Esophagus squamous epithelium (tissue), 5 donors: Measurements from ENCODE around the gene ATP6V0E2. TPM values are rescaled to one million over a fixed set of nuclear protein-coding genes. Genes with fewer than 3 reads are reported as not detected.

ENCODE experiments used
- DNase-seq: peaks from one replicate; lab custom pipeline; 2025; lab: John Stamatoyannopoulos, UW
- H3K27ac ChIP-seq, 4 donors: fragments of 200-600 bp; sonication (generic); one replicate each; pipeline ENCODE4 v1.5.1; 2016 to 2019; ENCODE audit warnings: mild to moderate bottlenecking in 1 of 4
- H3K27me3 ChIP-seq, 4 donors: fragments of 200-600 bp; sonication (generic); 1 replicate in 3 of 4; 2 replicates in 1 of 4; pipeline versions ENCODE4 v1.5.1 to v1.6.0; 2017 to 2021; ENCODE audit warnings: antibody characterized with exemption in 1 of 4
- H3K36me3 ChIP-seq, 3 donors: fragments of 200-600 bp; sonication (generic); one replicate each; pipeline ENCODE4 v1.5.1; 2016 to 2019
- H3K4me1 ChIP-seq, 3 donors: fragments of 200-600 bp; sonication (generic); one replicate each; pipeline ENCODE4 v1.5.1; 2017 to 2019
- H3K4me3 ChIP-seq, 4 donors: fragments of 200-600 bp; sonication (generic); 1 replicate in 3 of 4; 2 replicates in 1 of 4; pipeline ENCODE4 v1.5.1; 2016 to 2019; ENCODE audit warnings: mild to moderate bottlenecking in 2 of 4, moderate library complexity in 1 of 4
- H3K9me3 ChIP-seq, 3 donors: fragments of 200-600 bp; sonication (generic); one replicate each; pipeline ENCODE4 v1.5.1; 2016 to 2019
- CTCF ChIP-seq, 6 experiments: fragments of 450-650 bp in 4 of 6; fragments of 200-600 bp in 2 of 6; sonication (generic) in 2 of 6; IDR thresholded peaks; one replicate each; pipeline ENCODE4 v1.5.1; 2016 to 2019; ENCODE audit warnings: antibody characterized with exemption in 6 of 6, mild to moderate bottlenecking in 4 of 6, moderate library complexity in 4 of 6
- POLR2A ChIP-seq, 4 donors: fragments of 450-650 bp; IDR thresholded peaks; one replicate each; pipeline ENCODE4 v1.6.1; 2017; ENCODE audit warnings: antibody characterized with exemption in 4 of 4, mild to moderate bottlenecking in 4 of 4, moderate library complexity in 3 of 4
- WGBS, 2 donors: methylation state at CpG; one replicate each; pipeline ENCODE4 v1.1.5; 2018; 5-methylcytosine and 5-hydroxymethylcytosine counted together
- intact Hi-C: fragments of 100-400 bp; cut with DNase I; formaldehyde crosslinking; loops from one replicate; pipeline ENCODE4 v1.15.0; 2022
- total RNA-seq, 4 donors: library from RNA; depleted of rRNA; stranded (reverse); fragments of >200 nt; gene quantifications; one replicate each; pipeline ENCODE4 v1.1.0, GENCODE V29; 2016
- donor health status: DM: yes; HTN: yes; CAD: no.

The ATP6V0E2 gene
- total RNA-seq, 4 donors from 2014 or later, result 5.1 to 22.9 (median 8.2) TPM

DNA sequence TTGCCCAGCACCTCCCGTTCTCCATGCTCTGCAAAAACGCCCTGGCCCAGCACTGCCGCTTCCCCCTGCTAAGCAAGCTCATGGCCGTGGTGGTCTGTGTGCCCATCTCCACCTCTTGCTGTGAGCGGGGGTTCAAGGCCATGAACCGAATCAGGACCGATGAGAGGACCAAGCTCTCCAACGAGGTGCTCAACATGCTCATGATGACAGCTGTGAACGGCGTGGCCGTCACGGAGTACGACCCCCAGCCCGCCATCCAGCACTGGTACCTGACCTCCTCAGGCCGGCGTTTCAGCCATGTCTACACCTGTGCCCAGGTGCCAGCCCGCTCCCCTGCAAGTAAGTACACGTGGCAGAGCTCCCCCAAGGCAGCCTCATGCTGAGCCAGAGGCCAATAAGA lies 11.6 kb upstream of the ATP6V0E2 start:
- Histone ChIP-seq H3K9me3 (no peaks in the 10 kb centered on the region), H3K27ac (no peak overlapping the region), H3K36me3 (peaks cover 0 to 80% (median 13%) of the 10 kb centered on the region in 3 donors), H3K27me3 (no peaks in the 10 kb centered on the region), H3K4me1 (peaks cover 0 to 7% (median 0%) of the 10 kb centered on the region in 3 donors), H3K4me3 (no peak overlapping the region)
- intact Hi-C loops, result no loop called here
- no peak for DNase-seq
- TF ChIP-seq POLR2A (IDR thresholded peaks at IDR 0.05), result no peak
- TF ChIP-seq CTCF (IDR thresholded peaks at IDR 0.05), result no peak
- WGBS, 2 donors, result 96% methylated on average over 4 of the region's 18 CpGs; no CpG with 5 or more reads in 1 of the 2 donors

- peaks cover 0 to 80% (median 13%) of the 10 kb centered on the region in 3 donors for H3K36me3 ChIP-seq
- DNase-seq, result no peak
- TF ChIP-seq CTCF (IDR thresholded peaks at IDR 0.05) (no peak), POLR2A (IDR thresholded peaks at IDR 0.05) (no peak)
- intact Hi-C loops, result no loop called here
- H3K4me1 ChIP-seq, result peaks cover 0 to 13% (median 2%) of the 10 kb centered on the region in 3 donors
- no peaks in the 10 kb centered on the region for H3K27me3 ChIP-seq
- H3K9me3 ChIP-seq, result no peaks in the 10 kb centered on the region
- no peak overlapping the region for H3K27ac ChIP-seq
- 76 to 86% methylated on average over 2 to 4 of the region's 4 CpGs for WGBS, 2 donors
- no peak overlapping the region for H3K4me3 ChIP-seq
Measured at GRCh38 chr7:149863500-149863899, 10.3 kb upstream of the ATP6V0E2 start.

DNA sequence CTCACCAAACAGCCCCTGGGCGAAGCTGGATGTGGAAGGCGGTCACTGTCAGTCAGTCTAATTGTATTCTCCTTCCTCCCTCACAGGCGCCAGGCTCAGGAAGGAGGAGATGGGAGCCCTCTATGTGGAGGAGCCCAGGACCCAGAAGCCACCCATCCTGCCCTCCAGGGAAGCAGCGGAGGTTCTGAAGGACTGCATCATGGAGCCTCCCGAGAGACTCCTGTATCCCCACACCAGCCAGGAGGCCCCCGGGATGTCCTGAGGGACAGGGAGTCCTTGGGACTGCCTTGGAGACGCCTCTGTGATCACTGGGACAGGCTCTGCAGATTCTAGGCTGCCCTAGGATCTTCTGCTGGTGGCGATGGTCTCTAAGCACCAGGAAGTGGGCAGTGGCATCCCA lies 9.7 kb upstream of the ATP6V0E2 start:
- intact Hi-C loops, result no loop called here
- no peak overlapping the region for H3K27ac ChIP-seq
- no peak overlapping the region for H3K4me3 ChIP-seq
- peaks cover 0 to 79% (median 13%) of the 10 kb centered on the region in 3 donors for H3K36me3 ChIP-seq
- H3K4me1 ChIP-seq, result peaks cover 0 to 18% (median 4%) of the 10 kb centered on the region in 3 donors
- WGBS, 2 donors, result 93 to 100% methylated on average over 1 to 3 of the region's 8 CpGs
- H3K27me3 ChIP-seq, result no peaks in the 10 kb centered on the region
- TF ChIP-seq POLR2A (IDR thresholded peaks at IDR 0.05) (no peak), CTCF (IDR thresholded peaks at IDR 0.05) (no peak)
- no peak for DNase-seq
- H3K9me3 ChIP-seq, result no peaks in the 10 kb centered on the region

DNA sequence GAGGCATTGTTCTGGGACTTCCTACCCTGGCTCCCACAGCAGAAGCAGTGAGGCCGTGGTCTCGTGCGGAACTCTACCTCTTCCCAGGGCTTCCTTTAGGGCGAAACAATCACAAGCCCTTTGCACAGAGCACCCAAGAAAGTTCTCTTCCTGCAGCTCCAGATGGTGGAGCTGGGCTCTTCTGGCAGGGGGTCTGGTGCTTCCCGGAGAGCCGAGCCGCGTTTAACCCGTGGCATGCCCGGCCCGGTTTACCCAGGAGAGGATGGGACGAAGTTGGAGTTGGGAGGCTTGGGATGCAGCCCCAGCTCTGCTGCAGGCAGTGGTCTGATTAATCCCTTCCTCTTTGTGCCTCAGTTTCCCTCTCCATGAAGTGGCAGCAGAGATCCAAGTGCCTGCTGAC lies 9.0 kb upstream of the ATP6V0E2 start:
- H3K4me3 ChIP-seq, result no peak overlapping the region
- no peaks in the 10 kb centered on the region for H3K27me3 ChIP-seq
- H3K9me3 ChIP-seq, result no peaks in the 10 kb centered on the region
- H3K36me3 ChIP-seq, result peaks cover 0 to 72% (median 13%) of the 10 kb centered on the region in 3 donors
- peaks cover 0 to 25% (median 4%) of the 10 kb centered on the region in 3 donors for H3K4me1 ChIP-seq
- TF ChIP-seq POLR2A (IDR thresholded peaks at IDR 0.05), result no peak
- TF ChIP-seq CTCF (IDR thresholded peaks at IDR 0.05), result no peak
- no peak for DNase-seq
- intact Hi-C loops, result no loop called here
- 92% methylated on average over 5 of the region's 12 CpGs; no CpG with 5 or more reads in 1 of the 2 donors for WGBS, 2 donors
- H3K27ac ChIP-seq, result peak overlapping the region in 1 of 4 donors; percentile 70

DNA sequence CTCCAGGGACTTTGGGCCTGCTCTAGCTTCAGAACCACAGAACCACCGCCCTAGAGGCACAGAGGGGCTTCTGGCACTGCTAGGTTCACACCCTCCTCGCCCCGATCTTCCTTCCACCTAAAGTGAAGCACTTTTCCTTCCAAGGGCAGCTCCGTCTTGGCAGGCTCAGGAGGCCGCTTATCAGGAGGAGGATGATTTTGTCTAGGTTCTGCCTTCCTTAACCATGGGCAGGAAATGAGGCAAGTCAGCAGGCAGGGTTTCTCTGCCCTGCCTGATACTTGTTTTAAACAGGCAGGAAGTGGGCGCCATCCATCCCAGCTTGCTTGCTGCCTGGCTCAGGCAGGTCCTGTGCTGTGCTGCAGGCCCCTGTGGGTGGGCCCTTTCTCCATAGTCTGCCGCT lies 8.3 kb upstream of the ATP6V0E2 start:
- peaks cover 0 to 65% (median 13%) of the 10 kb centered on the region in 3 donors for H3K36me3 ChIP-seq
- TF ChIP-seq POLR2A (IDR thresholded peaks at IDR 0.05) (no peak), CTCF (IDR thresholded peaks at IDR 0.05) (no peak)
- WGBS, 2 donors, result 57 to 100% methylated on average over 1 to 2 of the region's 7 CpGs

More for the DNA sequence above, 8.3 kb upstream of the ATP6V0E2 start:
- Histone ChIP-seq H3K4me3 (no peak overlapping the region), H3K4me1 (peaks cover 0 to 28% (median 4%) of the 10 kb centered on the region in 3 donors), H3K27ac (peak overlapping the region in 2 of 4 donors; percentile 43 to 70), H3K9me3 (no peaks in the 10 kb centered on the region), H3K27me3 (no peaks in the 10 kb centered on the region)
- no peak for DNase-seq
- intact Hi-C loops, result no loop called here
